22Rv1 (cell line): ENCODE data around the gene RNF217.

Experiments
- H3K27ac ChIP-seq: fragments of 450-650 bp; 2 replicates; pipeline ENCODE4 v1.5.1; 2017
- CTCF ChIP-seq: fragments of 450-650 bp; IDR thresholded peaks from 2 replicates; pipeline ENCODE4 v1.5.1; 2017; ENCODE audit warnings: mild to moderate bottlenecking
- ZFX ChIP-seq: fragments of 450-650 bp; IDR thresholded peaks from 2 replicates; pipeline ENCODE4 v1.6.1; 2017; ENCODE audit warnings: antibody characterized with exemption, borderline replicate concordance

Gene RNF217

GRCh38 chr6:124999105-124999764 is 37.0 kb downstream of the RNF217 start:
- no peak for TF ChIP-seq ZFX
- TF ChIP-seq CTCF: no peak
- peak overlapping the region; percentile 40 for H3K27ac ChIP-seq

- no peak for TF ChIP-seq CTCF
- no peak overlapping the region for H3K27ac ChIP-seq
Measured at GRCh38 chr6:125001684-125002405, 39.6 kb downstream of the RNF217 start.

- H3K27ac ChIP-seq: no peak overlapping the region
Measured at GRCh38 chr6:125002406-125002741, 40.1 kb downstream of the RNF217 start.

GRCh38 chr6:125003070-125003469 is 40.8 kb downstream of the RNF217 start:
- no peak overlapping the region for H3K27ac ChIP-seq
- no peak for TF ChIP-seq ZFX
- no peak for TF ChIP-seq CTCF

More at GRCh38 chr6:125002406-125002741, 40.1 kb downstream of the RNF217 start:
- no peak for TF ChIP-seq ZFX
- TF ChIP-seq CTCF: no peak

GRCh38 chr6:125004198-125004597 is 42.0 kb downstream of the RNF217 start:
- TF ChIP-seq CTCF (no peak), ZFX (no peak)
- H3K27ac ChIP-seq: no peak overlapping the region

- TF ChIP-seq CTCF: no peak
- no peak overlapping the region for H3K27ac ChIP-seq
Measured at GRCh38 chr6:125004797-125005595, 42.8 kb downstream of the RNF217 start.

- H3K27ac ChIP-seq: no peak overlapping the region
- TF ChIP-seq ZFX (no peak), CTCF (no peak)
Measured at GRCh38 chr6:125008261-125008703, 46.0 kb downstream of the RNF217 start.
